T-helper 2 cell treated with Interferon-gamma antibody and Interleukin-4, amounts not matched to agents 5 μg/mL and 100 μg/mL, for 36 hours (primary cell): ENCODE results near the gene FHL2.

ENCODE experiments used
- DNase-seq: peaks from one replicate; pipeline ENCODE4 v3.0.0; 2021; ENCODE audit warnings: low spot score
- H3K27ac Mint-ChIP-seq: one replicate; pipeline ENCODE4 v1.8.0; 2021; ENCODE audit warnings: mild to moderate bottlenecking, mixed read lengths
- H3K27me3 Mint-ChIP-seq: one replicate; pipeline ENCODE4 v1.8.0; 2021; ENCODE audit warnings: low read depth, mixed read lengths
- H3K36me3 Mint-ChIP-seq: one replicate; pipeline ENCODE4 v1.8.0; 2021; ENCODE audit warnings: low read depth, mixed read lengths
- H3K4me1 Mint-ChIP-seq: one replicate; pipeline ENCODE4 v1.8.0; 2021; ENCODE audit warnings: low read depth, mixed read lengths
- H3K4me3 Mint-ChIP-seq: one replicate; pipeline ENCODE4 v1.8.0; 2022; ENCODE audit warnings: mild to moderate bottlenecking, moderate library complexity, mixed read lengths
- H3K9me3 Mint-ChIP-seq: one replicate; pipeline ENCODE4 v1.8.0; 2021; ENCODE audit warnings: mixed read lengths

Gene FHL2

DNA sequence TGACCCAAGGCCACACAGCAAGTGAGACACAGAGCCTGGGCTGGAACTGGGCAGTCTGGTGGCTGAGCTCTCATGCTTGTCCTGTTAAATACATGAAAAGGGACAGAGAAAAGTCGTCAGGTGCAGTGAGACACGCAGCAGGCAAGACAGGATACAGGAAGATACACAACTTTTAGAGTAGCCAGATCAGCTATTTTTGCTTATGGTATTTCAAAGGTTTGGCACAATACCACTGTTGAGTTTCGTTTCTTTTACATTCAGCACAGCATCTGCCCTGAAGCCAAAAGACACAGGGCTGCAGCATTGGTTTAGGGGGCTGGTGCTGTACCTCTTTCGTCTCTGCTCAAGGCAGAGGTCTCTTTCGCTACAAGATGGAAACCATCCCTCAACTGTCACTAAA, 14.0 kb downstream of the FHL2 start:
- Mint-ChIP-seq H3K4me3 (no peak overlapping the region), H3K27ac (no peak overlapping the region), H3K9me3 (no peaks in the 10 kb centered on the region), H3K36me3 (no peaks in the 10 kb centered on the region), H3K4me1 (peaks cover 3% of the 10 kb centered on the region), H3K27me3 (no peaks in the 10 kb centered on the region)
- no peak for DNase-seq

DNA sequence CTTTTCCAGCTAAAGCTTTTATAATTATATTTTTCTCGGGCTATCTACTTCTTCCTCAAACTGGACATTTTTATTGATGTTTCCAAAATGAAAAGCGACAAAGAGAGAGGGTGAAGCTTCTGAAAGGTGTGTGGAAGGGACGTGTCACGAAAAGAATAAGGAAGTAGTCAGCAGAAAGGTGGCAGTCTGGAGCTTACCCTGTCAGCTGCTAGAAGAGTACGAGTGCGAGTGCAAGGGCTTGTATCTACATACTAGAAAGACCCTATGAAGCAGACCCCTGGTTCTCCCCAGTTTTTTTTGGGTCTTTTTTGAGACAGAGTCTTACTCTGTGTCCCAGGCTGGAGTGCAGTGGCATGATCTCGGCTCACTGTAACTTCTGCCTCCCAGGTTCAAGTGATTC, 14.6 kb downstream of the FHL2 start:
- peaks cover 5% of the 10 kb centered on the region for H3K4me1 Mint-ChIP-seq
- H3K36me3 Mint-ChIP-seq: no peaks in the 10 kb centered on the region
- no peak overlapping the region for H3K27ac Mint-ChIP-seq
- H3K9me3 Mint-ChIP-seq: no peaks in the 10 kb centered on the region
- H3K4me3 Mint-ChIP-seq: no peak overlapping the region
- no peaks in the 10 kb centered on the region for H3K27me3 Mint-ChIP-seq
- DNase-seq: no peak

GRCh38 chr2:105383432-105384166, 15.3 kb downstream of the FHL2 start:
- Mint-ChIP-seq H3K9me3 (no peaks in the 10 kb centered on the region), H3K4me3 (no peak overlapping the region), H3K27ac (no peak overlapping the region), H3K4me1 (peaks cover 5% of the 10 kb centered on the region), H3K36me3 (no peaks in the 10 kb centered on the region), H3K27me3 (no peaks in the 10 kb centered on the region)
- DNase-seq: no peak

DNA sequence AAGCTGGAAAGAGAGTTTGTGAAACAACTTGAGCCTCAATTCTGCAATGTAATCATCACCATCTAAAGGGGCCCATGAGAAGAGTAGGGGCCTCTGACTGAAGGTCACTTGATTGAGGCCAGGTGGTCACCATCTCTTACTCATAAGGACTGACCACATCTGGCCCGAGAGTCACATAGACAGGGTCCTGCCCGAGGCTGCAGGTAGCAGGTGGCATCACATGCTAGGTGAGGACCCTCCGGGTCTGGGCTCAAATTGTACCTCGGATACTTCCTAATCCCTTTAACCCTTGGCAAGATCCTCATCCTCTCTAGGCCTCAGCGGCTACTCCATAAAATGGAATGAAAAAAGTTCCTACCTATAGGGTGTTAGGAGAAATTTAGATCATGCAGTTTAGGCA, 16.7 kb downstream of the FHL2 start:
- Mint-ChIP-seq H3K4me1 (peaks cover 5% of the 10 kb centered on the region), H3K27me3 (no peaks in the 10 kb centered on the region), H3K9me3 (no peaks in the 10 kb centered on the region)

DNA sequence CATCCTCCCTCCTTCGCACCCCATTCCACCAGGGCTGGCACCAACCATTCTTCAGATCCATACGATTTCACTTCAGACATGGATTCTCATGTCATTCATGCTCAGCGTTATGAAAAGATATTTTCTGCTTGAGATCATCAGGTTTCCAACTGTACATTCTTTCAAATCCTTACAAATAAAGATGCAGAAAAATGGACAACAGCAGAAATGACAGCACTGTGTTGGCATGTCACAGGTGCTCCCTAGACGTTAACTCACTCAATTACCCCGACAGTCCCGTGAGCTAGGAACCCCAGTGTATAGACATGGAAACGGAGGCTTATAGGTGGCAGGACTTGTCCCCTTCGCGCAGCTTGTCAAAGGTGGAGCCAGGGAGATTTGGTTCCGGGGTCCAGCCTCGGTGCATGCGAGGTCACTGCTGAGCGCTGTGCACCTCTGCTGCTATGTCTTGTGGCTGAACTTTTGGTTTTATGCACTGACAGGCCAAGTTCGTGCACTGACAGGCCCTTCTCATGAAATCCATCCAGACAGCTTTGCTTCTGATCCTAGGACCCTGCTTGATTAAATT, 17.7 kb downstream of the FHL2 start:
- no peaks in the 10 kb centered on the region for H3K27me3 Mint-ChIP-seq
- no peaks in the 10 kb centered on the region for H3K36me3 Mint-ChIP-seq
- no peaks in the 10 kb centered on the region for H3K9me3 Mint-ChIP-seq
- H3K4me1 Mint-ChIP-seq: peaks cover 5% of the 10 kb centered on the region
- no peak overlapping the region for H3K4me3 Mint-ChIP-seq
- no peak for DNase-seq
- H3K27ac Mint-ChIP-seq: no peak overlapping the region

More for the DNA sequence above, 16.7 kb downstream of the FHL2 start:
- Mint-ChIP-seq H3K36me3 (no peaks in the 10 kb centered on the region), H3K4me3 (no peak overlapping the region), H3K27ac (no peak overlapping the region)
- no peak for DNase-seq

DNA sequence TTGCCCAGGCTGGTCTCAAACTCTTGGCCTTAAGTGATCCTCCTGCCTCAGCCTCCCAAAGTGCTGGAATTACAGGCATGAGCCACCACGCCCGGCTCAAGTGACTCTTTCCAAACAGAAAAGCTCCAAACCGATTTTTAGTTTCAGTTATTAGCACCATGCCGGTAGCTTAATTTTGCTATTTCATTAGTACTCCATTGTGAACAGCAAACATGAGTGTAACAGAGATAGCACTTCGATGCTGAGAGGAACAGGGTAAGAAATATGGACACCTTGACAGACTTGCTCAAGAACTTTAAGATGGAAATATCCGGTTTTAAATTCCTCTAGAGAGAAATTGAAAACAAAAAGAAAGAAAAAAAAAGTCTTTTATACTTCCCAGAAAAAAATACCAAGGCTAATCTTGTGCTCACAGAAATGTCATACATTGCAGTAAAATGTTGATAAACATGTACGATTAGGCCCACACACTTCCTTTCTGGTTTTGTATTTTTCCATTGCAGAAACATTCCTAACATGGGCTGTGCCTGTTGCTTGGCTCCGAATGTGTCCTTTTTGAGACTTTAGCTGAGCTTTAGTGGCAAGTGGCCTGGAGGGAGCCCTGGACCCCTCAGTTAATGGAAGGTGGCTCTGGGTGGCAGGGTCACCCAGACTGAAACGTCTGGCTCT, 18.3 kb downstream of the FHL2 start:
- no peaks in the 10 kb centered on the region for H3K27me3 Mint-ChIP-seq
- H3K9me3 Mint-ChIP-seq: no peaks in the 10 kb centered on the region
- no peaks in the 10 kb centered on the region for H3K36me3 Mint-ChIP-seq
- peaks cover 5% of the 10 kb centered on the region for H3K4me1 Mint-ChIP-seq
- H3K4me3 Mint-ChIP-seq: no peak overlapping the region
- no peak overlapping the region for H3K27ac Mint-ChIP-seq
- no peak for DNase-seq

DNA sequence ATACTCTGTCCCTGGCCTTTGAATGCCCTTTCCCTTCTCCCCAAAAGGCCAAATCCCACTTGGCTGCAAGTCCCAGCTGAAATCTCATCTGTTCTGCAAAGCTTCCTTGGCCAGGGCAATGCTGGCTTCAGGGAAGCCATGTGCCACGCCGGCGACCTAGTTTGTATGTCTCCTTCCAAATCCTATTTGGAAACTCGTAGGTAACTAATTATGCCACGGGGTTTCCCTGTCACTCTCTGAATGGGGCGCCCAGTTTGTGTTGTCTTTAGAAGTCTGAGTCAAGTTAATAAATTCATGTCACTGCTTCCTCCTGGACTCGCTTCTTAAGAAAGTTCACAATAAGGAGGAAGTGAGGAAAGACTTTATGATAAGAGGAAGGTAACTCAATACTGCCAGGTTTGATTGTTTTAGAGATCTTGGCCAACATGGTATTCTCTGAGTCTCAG, 19.1 kb downstream of the FHL2 start:
- H3K36me3 Mint-ChIP-seq: no peaks in the 10 kb centered on the region
- peaks cover 7% of the 10 kb centered on the region for H3K4me1 Mint-ChIP-seq
- H3K27me3 Mint-ChIP-seq: no peaks in the 10 kb centered on the region
- DNase-seq: no peak
- H3K4me3 Mint-ChIP-seq: no peak overlapping the region
- no peaks in the 10 kb centered on the region for H3K9me3 Mint-ChIP-seq
- no peak overlapping the region for H3K27ac Mint-ChIP-seq

- no peaks in the 10 kb centered on the region for H3K27me3 Mint-ChIP-seq
- H3K4me3 Mint-ChIP-seq: no peak overlapping the region
- no peaks in the 10 kb centered on the region for H3K9me3 Mint-ChIP-seq
- H3K36me3 Mint-ChIP-seq: peaks cover 1% of the 10 kb centered on the region
- H3K4me1 Mint-ChIP-seq: peaks cover 14% of the 10 kb centered on the region
- no peak for DNase-seq
- no peak overlapping the region for H3K27ac Mint-ChIP-seq
Observed at GRCh38 chr2:105378921-105379383, 19.9 kb downstream of the FHL2 start.

DNA sequence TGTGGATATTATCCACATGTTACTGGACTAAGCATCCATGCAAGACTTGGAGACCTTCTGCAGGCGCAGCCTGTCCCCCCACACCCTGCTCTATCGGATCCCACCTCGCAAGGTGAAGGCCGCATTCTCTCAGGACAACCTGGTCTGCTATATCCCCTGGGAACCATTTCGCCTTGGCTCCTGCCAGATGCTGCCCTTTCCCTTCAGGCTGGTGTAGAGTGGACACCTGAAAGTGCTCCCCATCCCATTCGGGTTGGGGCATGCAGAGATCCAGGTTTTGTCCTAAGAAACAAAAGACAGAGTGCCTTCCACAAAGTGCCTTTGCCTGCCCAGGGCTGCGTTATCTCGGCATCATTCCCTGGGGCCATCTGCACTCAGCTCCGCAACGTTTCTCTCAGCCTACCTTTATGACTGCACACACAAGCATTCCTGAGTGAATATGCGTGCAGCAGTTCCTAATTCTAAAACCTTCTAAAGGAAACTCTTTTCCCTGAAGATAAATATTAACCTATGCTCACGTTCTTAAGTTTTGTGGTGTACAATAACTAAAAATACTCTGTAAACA, 20.5 kb downstream of the FHL2 start:
- no peaks in the 10 kb centered on the region for H3K27me3 Mint-ChIP-seq
- no peak for DNase-seq

GRCh38 chr2:105377871-105378270, 21.0 kb downstream of the FHL2 start:
- Mint-ChIP-seq H3K9me3 (no peaks in the 10 kb centered on the region), H3K27me3 (no peaks in the 10 kb centered on the region), H3K4me1 (peaks cover 24% of the 10 kb centered on the region), H3K36me3 (peaks cover 3% of the 10 kb centered on the region), H3K27ac (no peak overlapping the region), H3K4me3 (no peak overlapping the region)
- DNase-seq: no peak

More for the DNA sequence above, 20.5 kb downstream of the FHL2 start:
- Mint-ChIP-seq H3K9me3 (no peaks in the 10 kb centered on the region), H3K4me1 (peaks cover 19% of the 10 kb centered on the region), H3K36me3 (peaks cover 2% of the 10 kb centered on the region), H3K4me3 (no peak overlapping the region), H3K27ac (no peak overlapping the region)

DNA sequence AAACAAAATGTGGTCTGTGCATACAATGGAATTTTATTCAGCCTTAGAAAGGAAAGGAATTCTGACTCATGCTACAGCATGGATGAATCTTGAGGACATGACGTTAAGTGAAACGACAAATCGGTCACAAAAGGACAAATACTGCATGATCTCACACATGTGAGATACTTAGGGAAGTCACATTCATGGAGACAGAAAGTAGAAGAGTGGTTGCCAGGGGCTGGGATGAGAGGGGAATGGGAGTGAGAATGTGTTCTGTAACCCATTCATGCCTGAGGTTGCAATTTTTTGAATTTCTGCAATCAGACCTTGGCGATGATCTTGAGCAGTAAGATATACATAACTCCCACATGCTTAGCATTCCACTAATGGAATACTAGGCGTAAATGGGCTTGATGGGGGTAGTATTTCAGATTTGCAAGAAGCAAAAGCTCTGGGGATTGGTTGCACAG, 22.0 kb downstream of the FHL2 start:
- Mint-ChIP-seq H3K27ac (no peak overlapping the region), H3K36me3 (peaks cover 4% of the 10 kb centered on the region), H3K4me3 (no peak overlapping the region), H3K4me1 (peaks cover 25% of the 10 kb centered on the region), H3K9me3 (no peaks in the 10 kb centered on the region), H3K27me3 (no peaks in the 10 kb centered on the region)
- no peak for DNase-seq

DNA sequence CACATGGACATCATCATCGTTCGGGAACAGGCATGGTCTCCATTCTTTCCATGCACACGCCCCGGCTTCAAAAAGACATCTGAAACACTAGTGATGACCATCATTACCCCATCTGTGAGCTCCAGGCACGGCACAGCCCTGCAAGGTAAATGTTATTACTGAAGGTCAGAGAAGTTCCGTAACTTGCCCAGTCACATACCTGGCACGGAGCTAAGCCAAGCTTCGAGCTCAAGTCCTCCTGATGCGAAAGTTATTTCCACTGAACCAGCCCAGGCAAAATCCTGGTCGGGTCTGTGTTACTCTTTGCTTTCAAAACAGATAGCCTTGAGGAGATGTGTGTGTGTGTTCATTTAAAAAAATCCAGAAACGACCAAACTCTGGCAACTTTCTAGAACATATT, 22.8 kb downstream of the FHL2 start:
- Mint-ChIP-seq H3K4me1 (peaks cover 25% of the 10 kb centered on the region), H3K9me3 (no peaks in the 10 kb centered on the region), H3K36me3 (peaks cover 4% of the 10 kb centered on the region), H3K27me3 (no peaks in the 10 kb centered on the region), H3K4me3 (no peak overlapping the region), H3K27ac (no peak overlapping the region)
- no peak for DNase-seq

DNA sequence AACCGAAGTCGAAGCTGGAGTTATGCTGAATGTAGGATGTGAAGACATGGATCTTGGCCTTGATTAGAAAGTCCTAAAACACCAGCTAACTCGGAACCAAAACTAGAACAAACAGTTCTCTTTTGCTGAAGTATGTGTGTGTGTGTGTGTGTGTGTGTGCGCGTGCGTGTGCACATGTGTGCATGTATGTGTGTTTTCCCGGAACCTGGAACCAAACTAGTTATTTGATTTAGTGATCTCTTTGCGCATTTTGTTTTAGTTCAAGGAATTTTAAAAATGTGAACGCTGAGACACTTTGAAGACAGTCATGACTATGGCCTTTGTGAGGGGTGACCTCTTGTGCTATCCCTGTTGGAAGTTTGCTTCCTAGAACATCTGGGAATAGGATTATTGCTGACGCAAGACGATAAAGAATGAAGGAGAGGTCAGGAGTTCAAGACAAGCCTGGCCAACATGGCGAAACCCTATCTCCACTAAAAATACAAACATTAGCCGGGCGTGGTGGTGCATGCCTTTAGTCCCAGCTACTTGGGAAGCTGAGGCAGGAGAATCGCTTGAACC, 23.8 kb downstream of the FHL2 start:
- Mint-ChIP-seq H3K36me3 (peaks cover 4% of the 10 kb centered on the region), H3K4me1 (peaks cover 27% of the 10 kb centered on the region), H3K27me3 (no peaks in the 10 kb centered on the region), H3K9me3 (no peaks in the 10 kb centered on the region), H3K27ac (no peak overlapping the region), H3K4me3 (no peak overlapping the region)
- DNase-seq: no peak
